ENCODE measurements around the gene ETV5.
"Not testable (repeated sequence)": the region's sequence is repeated elsewhere in the genome, so short reads cannot be mapped to it uniquely, and the experiment has no call there.

Gene ETV5

DNA sequence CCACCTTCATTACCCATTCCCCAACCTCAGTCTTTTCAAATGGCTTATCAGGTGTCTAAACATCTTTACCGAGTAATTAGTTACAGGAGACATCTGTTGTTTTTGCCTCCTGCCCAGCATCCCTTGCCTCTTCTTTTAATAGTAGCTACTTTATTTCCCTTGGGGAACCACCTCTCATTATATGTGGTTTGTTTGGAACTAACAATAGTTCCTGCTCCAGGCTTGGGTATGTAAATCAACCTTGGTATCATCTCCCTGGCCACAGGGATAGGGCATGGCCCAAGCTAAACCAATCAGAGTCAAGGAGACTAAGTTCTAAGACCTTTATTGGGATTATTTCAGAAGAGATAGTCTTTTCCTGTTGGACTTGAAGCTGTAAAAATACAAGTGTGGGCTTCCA is 76.6 kb downstream of the ETV5 start:
- DNase-seq (ENCODE audit: low read depth), result no peak
- no peak overlapping the region for H3K4me3 ChIP-seq (ENCODE audit: low read length)
- TF ChIP-seq, protein P1, sequence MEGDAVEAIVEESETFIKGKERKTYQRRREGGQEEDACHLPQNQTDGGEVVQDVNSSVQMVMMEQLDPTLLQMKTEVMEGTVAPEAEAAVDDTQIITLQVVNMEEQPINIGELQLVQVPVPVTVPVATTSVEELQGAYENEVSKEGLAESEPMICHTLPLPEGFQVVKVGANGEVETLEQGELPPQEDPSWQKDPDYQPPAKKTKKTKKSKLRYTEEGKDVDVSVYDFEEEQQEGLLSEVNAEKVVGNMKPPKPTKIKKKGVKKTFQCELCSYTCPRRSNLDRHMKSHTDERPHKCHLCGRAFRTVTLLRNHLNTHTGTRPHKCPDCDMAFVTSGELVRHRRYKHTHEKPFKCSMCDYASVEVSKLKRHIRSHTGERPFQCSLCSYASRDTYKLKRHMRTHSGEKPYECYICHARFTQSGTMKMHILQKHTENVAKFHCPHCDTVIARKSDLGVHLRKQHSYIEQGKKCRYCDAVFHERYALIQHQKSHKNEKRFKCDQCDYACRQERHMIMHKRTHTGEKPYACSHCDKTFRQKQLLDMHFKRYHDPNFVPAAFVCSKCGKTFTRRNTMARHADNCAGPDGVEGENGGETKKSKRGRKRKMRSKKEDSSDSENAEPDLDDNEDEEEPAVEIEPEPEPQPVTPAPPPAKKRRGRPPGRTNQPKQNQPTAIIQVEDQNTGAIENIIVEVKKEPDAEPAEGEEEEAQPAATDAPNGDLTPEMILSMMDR (IDR thresholded peaks at IDR 0.05; ENCODE audit: insufficient read depth, low read depth, low read length, missing control alignments), result no peak

DNA sequence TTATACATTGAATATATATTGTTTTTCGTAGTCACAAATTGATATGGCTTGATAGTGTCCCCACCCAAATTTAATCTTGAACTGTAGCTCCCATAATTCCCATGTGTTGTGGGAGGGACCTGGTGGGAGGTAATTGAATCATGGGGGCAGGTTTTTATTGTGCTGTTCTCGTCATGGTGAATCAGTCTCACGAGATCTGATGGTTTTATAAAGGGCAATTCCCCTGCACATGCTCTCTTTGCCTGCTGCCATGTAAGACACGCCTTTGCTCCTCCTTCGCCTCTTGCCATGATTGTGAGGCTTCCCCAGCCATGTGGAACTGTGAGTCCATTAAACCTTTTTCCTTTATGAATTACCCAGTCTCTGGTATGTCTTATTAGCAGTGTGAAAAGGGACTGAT is 82.9 kb downstream of the ETV5 start:
- not testable (repeated sequence) for H3K4me3 ChIP-seq (ENCODE audit: low read length); DNase-seq (ENCODE audit: low read depth)

DNA sequence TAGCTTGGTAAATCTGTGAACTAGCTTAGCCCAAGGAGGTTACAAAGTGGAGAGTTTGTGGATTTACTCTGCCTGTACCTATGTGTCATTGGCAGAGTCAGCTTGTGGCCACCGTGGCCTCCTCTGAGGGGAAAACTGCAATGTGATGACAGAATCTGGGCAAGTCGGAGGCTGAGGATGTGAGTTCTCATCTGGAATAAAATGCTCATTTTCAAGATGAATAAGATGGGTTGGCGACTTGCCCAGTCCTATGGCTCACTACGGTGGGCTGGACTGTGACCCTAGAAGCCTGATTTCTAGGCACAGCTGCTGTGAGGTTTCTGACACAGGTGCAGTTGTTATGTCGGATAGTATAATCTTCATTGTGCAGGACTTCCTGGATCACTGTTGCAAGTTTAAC is 83.7 kb downstream of the ETV5 start:
- DNase-seq (ENCODE audit: low read depth), result no peak
- no peak overlapping the region for H3K4me3 ChIP-seq (ENCODE audit: low read length)
- TF ChIP-seq, protein P1 (IDR thresholded peaks at IDR 0.05; ENCODE audit: insufficient read depth, low read depth, low read length, missing control alignments), result no peak

DNA sequence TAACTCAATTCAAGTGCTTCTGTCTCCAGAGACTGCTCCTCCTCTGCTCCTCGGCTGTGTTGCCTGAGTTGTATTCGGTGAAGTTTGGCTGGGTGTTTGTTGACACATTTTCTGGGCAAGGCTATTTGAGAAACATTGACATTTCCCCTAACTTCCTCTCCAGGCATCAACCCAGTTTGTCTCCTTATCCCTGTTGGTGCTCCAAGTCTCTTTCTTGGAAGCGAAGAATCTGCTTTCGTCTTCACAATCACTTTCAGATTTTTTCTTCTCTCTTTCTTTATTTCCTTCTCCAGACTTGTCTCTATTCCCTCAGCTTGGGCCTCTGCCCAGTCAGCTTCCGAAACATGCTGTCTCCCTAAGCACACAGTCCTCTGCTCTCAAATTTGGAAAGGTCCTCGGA is 84.7 kb downstream of the ETV5 start:
- TF ChIP-seq, protein P1 (IDR thresholded peaks at IDR 0.05; ENCODE audit: insufficient read depth, low read depth, low read length, missing control alignments), result no peak
- H3K4me3 ChIP-seq (ENCODE audit: low read length), result no peak overlapping the region
- no peak for DNase-seq (ENCODE audit: low read depth)

DNA sequence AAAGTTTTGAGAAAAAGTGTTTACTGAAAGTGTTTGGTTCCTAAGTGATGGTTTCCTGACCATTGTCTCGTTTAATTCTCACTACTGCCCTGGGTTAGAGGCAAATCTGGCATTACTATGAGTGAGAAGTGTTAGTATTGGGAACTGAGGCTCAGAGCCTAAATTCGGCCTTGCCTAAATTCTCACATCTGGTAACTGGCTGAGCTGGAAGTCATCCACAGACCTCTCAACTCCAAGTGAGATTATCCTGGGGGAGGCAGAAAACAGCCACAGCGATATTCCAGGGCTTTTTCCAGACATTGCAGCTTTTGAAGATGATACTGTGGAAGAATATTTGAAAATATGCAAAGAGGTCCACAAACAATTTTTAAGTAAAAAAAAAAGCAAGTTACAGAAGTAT is 86.0 kb downstream of the ETV5 start:
- H3K4me3 ChIP-seq (ENCODE audit: low read length), result no peak overlapping the region
- DNase-seq (ENCODE audit: low read depth), result no peak
- TF ChIP-seq, protein P1 (IDR thresholded peaks at IDR 0.05; ENCODE audit: insufficient read depth, low read depth, low read length, missing control alignments), result no peak

DNA sequence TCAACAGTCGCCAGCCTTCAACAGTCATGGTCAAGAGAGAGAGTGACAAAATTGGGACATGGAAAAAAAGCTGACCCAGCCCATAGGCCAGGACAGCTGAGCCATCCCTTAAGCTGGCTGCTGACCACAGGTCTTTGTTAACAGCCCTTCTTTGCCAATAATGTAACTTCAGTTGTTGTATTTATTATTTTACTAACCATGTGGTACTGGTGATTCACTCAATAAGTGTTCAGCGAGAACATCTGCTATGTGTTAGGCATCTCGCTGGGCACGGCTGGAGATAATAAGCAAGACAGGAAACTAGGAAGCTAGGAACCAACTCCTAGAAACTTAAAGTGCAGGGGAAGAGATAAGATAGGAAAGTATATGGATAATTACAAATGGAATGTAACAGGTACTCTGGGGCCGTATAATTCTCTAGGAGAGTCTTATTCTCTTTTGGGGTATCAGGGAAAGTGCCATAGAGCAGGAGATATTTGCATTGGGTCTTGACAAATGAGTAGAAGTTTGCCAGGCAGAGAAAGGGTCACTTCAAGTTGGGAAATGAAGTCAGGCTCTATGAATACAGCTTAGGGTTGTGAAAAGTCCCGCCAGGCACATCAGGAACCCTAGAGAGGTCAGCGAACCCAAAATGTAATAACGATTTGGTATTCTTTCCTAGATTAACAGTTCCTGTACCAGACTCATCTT is 87.1 kb downstream of the ETV5 start:
- peak; percentile 73 for DNase-seq (ENCODE audit: low read depth)
- TF ChIP-seq, protein P1 (IDR thresholded peaks at IDR 0.05; ENCODE audit: insufficient read depth, low read depth, low read length, missing control alignments), result no peak
- no peak overlapping the region for H3K4me3 ChIP-seq (ENCODE audit: low read length)

DNA sequence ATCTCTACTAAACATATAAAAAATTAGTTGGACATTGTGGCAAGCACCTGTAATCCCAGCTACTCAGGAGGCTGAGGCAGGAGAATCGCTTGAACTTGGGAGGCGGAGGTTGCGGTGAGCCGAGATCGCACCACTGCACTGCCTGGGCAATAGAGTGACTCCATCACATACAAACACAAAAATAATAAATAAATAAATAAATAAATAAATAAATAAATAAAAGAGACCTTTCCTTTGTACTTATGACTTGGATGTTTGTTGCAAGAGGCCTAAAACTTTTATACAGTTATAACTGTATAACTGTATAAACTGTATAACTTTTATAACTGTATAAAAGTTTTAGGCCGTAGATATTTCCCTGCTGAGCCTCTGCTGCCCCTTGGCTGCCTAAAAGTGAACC is 87.6 kb downstream of the ETV5 start:
- not testable (repeated sequence) for H3K4me3 ChIP-seq (ENCODE audit: low read length); DNase-seq (ENCODE audit: low read depth)

DNA sequence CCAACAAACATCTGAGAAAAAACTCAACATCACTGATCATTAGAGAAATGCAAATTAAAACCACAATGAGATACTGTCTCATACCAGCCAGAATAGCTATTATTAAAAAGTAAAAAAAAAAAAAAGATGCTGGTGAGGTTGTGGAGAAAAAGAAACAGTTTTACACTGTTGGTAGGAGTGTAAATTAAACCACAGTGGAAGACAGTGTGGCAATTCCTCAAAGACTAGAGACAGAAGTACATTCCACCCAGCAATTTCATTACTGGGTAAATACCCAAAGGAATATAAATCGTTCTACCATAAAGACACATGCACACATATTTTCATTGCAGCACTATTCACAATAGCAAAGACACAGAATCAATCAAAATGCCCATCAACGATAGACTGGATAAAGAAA is 89.6 kb downstream of the ETV5 start:
- not testable (repeated sequence) for DNase-seq (ENCODE audit: low read depth); H3K4me3 ChIP-seq (ENCODE audit: low read length)

DNA sequence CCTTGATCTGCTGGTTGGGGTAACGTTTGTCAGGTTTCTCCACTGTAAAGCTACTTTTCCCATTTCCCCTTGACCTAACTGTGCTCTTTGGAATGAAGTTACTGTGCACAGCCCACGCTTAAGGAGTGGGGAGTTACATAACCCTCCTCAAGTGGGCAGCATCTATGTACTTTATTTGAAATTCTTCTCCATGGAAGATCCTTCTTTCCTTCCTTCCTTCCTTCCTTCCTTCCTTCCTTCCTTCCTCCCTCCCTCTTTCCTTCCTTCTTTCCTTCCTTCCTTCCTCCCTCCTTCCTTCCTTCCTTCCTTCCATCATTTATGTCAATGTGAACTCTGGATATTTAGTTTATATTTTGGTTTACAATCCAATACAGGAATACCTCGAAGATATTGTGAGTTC is 94.0 kb downstream of the ETV5 start:
- DNase-seq (ENCODE audit: low read depth), result no peak
- no peak overlapping the region for H3K4me3 ChIP-seq (ENCODE audit: low read length)
- TF ChIP-seq, protein P1 (IDR thresholded peaks at IDR 0.05; ENCODE audit: insufficient read depth, low read depth, low read length, missing control alignments), result no peak
